A549 treated with ZK216348 at 1 μM for 4 hours (cell line): ENCODE measurements around the gene SRD5A2. TPM values are rescaled to one million over a fixed set of nuclear protein-coding genes. Genes with fewer than 3 reads are reported as not detected.

Experiments used
- total RNA-seq: library from RNA; stranded (reverse); fragments of 200-300 nt; extraction: Qiagen RNA extraction; gene quantifications from 5 replicates; pipeline ENCODE4 v1.2.3, GENCODE V29; 2022; ENCODE audit warnings: low read depth

SRD5A2 gene
- 0.04 to 0.06 TPM (median 0.06 TPM) in 3 of 5 replicates, not detected in the others for total RNA-seq

DNA sequence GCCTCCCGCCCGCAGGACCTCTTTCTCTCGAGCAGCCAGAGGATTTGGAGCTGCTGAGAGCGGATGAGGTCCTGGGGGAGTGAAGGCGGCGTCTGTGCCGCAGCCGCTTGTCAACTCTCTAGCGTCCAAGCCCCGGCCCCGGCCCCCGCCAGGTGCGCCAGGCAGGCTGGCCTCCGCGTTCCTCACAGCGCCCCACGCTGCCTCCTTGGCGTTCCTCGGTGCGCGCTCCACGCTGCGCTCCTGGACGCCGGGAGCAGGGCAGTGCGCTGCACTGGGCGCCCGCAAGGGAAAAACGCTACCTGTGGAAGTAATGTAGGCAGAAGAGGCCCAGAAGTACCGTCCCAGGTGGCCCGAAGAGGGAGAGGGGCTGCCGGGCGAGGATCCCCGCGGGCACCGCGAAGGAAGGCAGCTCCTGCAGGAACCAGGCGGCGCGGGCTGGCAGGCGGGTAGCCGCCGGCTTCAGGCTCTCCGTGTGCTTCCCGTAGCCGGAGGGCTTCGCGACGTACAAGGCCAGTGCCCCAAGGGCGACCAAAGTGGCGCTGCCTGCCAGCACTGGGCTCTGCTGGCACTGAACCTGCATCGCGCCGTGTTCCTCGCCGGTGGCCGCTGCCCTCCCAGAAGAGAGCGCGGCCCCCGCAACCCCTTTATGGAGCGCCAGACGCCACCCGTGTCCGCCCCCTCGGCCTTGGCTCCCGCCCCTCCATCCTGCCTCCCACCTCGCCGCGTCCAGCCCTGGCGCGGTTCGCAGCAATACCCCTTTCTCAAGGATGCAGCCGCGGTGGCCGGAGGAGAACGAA, at the start of gene SRD5A2:
SRD5A2 (minus strand) TSS at position 618 of the 797 bp plus-strand sequence; CDS start at position 580, 38 bp downstream.

Other genes with a start within 250 kb of the SRD5A2 start
- gene XDH, start 166.2 kb downstream of the SRD5A2 start, total RNA-seq, result 0.74 to 1.3 TPM (median 1.2 TPM) in 5 replicates